Heart right ventricle (tissue), 16 donors: ENCODE results near the gene KRT77. TPM values are rescaled to one million over a fixed set of nuclear protein-coding genes. Genes with fewer than 3 reads are reported as not detected.
"Not testable (repeated sequence)": the region's sequence is repeated elsewhere in the genome, so short reads cannot be mapped to it uniquely, and the experiment has no call there.

ENCODE experiments used
- ATAC-seq, 8 donors: fragments of 200-7000 bp; cut with Tn5 transposase; one replicate each; pipeline ENCODE4 v1.9.1; 2020; ENCODE audit warnings: mild to moderate bottlenecking in 8 of 8, moderate library complexity in 8 of 8, moderate number of reproducible peaks in 1 of 8
- DNase-seq, 2 donors: peaks; one replicate each; pipeline ENCODE4 v3.0.0-alpha.2; 2020
- H3K27ac ChIP-seq, 10 donors: fragments of 200-600 bp; sonication (generic) in 2 of 10; one replicate each; pipeline versions ENCODE4 v1.5.0 to v1.8.0; 2020 to 2022; ENCODE audit warnings: mild to moderate bottlenecking in 3 of 10
- H3K27me3 ChIP-seq, 7 donors: fragments of 200-600 bp; one replicate each; pipeline ENCODE4 v1.8.0; 2021 to 2022; ENCODE audit warnings: mild to moderate bottlenecking in 2 of 7
- H3K36me3 ChIP-seq, 9 donors: fragments of 200-600 bp; sonication (generic) in 1 of 9; one replicate each; pipeline versions ENCODE4 v1.5.0 to v1.8.0; 2020 to 2022; ENCODE audit warnings: mild to moderate bottlenecking in 2 of 9
- H3K4me1 ChIP-seq, 9 donors: fragments of 200-600 bp; sonication (generic) in 1 of 9; one replicate each; pipeline versions ENCODE4 v1.5.0 to v1.8.0; 2020 to 2022; ENCODE audit warnings: mild to moderate bottlenecking in 4 of 9
- H3K4me3 ChIP-seq, 10 donors: fragments of 200-600 bp; sonication (generic) in 2 of 10; one replicate each; pipeline versions ENCODE4 v1.5.0 to v1.8.0; 2020 to 2022; ENCODE audit warnings: mild to moderate bottlenecking in 7 of 10, moderate library complexity in 2 of 10
- H3K9me3 ChIP-seq, 11 donors: fragments of 200-600 bp in 10 of 11; sonication (generic) in 2 of 11; one replicate each; pipeline versions ENCODE4 v1.5.0 to v1.8.0; 2013 to 2022; ENCODE audit warnings: mild to moderate bottlenecking in 2 of 11, control low read depth in 1 of 11, moderate library complexity in 1 of 11
- CTCF ChIP-seq, 9 donors: fragments of 200-600 bp; sonication (generic) in 2 of 9; IDR thresholded peaks; one replicate each; pipeline versions ENCODE4 v1.5.0 to v1.8.0; 2021 to 2022; ENCODE audit warnings: antibody characterized with exemption in 9 of 9, mild to moderate bottlenecking in 5 of 9, moderate library complexity in 1 of 9
- WGBS, 2 donors: extraction: QIAGEN DNeasy Blood & Tissue Kit; methylation state at CpG; one replicate each; pipeline ENCODE4 v1.1.7; 2013; ENCODE audit warnings: inconsistent platforms in 1 of 2; 5-methylcytosine and 5-hydroxymethylcytosine counted together
- intact Hi-C, 10 donors: fragments of 100-400 bp; cut with DNase I; formaldehyde crosslinking; loops; one replicate each; pipeline versions ENCODE4 v1.11.1 to v1.14.2; 2022
- long read RNA-seq, 3 donors: library from polyadenylated mRNA; unstranded; transcript quantifications; one replicate each; pipeline ENCODE4 v2.0.0, GENCODE V29; 2020 to 2021
- polyA plus RNA-seq, 2 donors: library from polyadenylated mRNA; stranded (reverse); fragments of 200-250 nt; gene quantifications; one replicate each; pipeline ENCODE4 v1.2.3, GENCODE V29; 2013
- total RNA-seq, 10 donors: library from RNA; stranded (reverse); fragmentation: NEBNext Ultra II Directional in 3 of 10; extraction: Animal tissue kit (Norgen Biotek cat#: 25700) in 3 of 10; gene quantifications; one replicate each; pipeline versions ENCODE4 v1.2.1 to v1.2.4, GENCODE V29; 2021 to 2023
- donor health status: Arrhythmogenic right ventricular cardiomyopathy.
- donor health status: ischemic (EF 13 %, LVEDD 7.1; RV severe dilation, severe dysfunction).
- donor health status: healthy with polysubstance abuse.
- donor health status: DM: no; HTN: yes; CAD: no.
- donor health status: DM: no; HTN: no; CAD: no.
- donor health status: ischemic (EF 25% LVEDD 6.9; RV normal size, moderate dysfunction).
- donor health status: ischemic (EF 25% LVEDD 5.7; RV mildly dilated, moderate dysfunction).
- donor health status: healthy.
- donor health status: DM: yes; HTN: yes; CAD: no.
- donor health status: Ischemic cardiomyopathy.
- donor health status: ischemic (EF 35%, LVEDD 5.7; RV mildly dilated, moderate dysfunction).
- donor health status: nonischemic (EF 11% LVEDD 7.7; RV severe dilation, severe dysfunction).
- donor health status: DM: yes; HTN: yes; CAD: no.
- donor health status: PGD.
- donor health status: ischemic (EF 29% LVEDD 5.4; RV normal size, mild dysfunction).
- donor health status: nonischemic (EF 23%, LVEDD 6.1; RV moderate dilation, normal function).

Gene KRT77
- total RNA-seq, result under 1 TPM in 1 of 10 donors, not detected in 9; 0.08 TPM
- not detected for polyA plus RNA-seq
- long read RNA-seq, donor 1, result 0 reads
- long read RNA-seq, donor 2, result 0 reads
- long read RNA-seq, donor 3, result 0 reads

GRCh38 chr12:52703424-52703823 lies at the start of gene KRT77:
KRT77 (minus strand) TSS chr12:52703524; CDS start chr12:52703434, 90 bp downstream.
- no peak for TF ChIP-seq CTCF (IDR thresholded peaks at IDR 0.05)
- intact Hi-C loops, result no loop called here
- peaks cover 0 to 26% (median 4%) of the 10 kb centered on the region in 7 donors for H3K27me3 ChIP-seq
- H3K27ac ChIP-seq, result no peak within 1 kb of the TSS
- ATAC-seq, result no peak
- 74 to 76% methylated on average over 2 of the region's 2 CpGs for WGBS, 2 donors
- peaks cover 0 to 23% (median 13%) of the 10 kb centered on the region in 9 donors for H3K4me1 ChIP-seq
- H3K9me3 ChIP-seq, result no peaks in the 10 kb centered on the region
- no peak within 1 kb of the TSS for H3K4me3 ChIP-seq
- no peak for DNase-seq
- H3K36me3 ChIP-seq, result no peaks in the 10 kb centered on the region

- intact Hi-C loops, result no loop called here
- DNase-seq (no peak), ATAC-seq (no peak)
- Histone ChIP-seq H3K27ac (no peak overlapping the region), H3K36me3 (no peaks in the 10 kb centered on the region), H3K27me3 (peaks cover 0 to 40% (median 19%) of the 10 kb centered on the region in 7 donors), H3K4me1 (no peaks in the 10 kb centered on the region), H3K9me3 (no peaks in the 10 kb centered on the region), H3K4me3 (no peak overlapping the region)
- TF ChIP-seq CTCF (IDR thresholded peaks at IDR 0.05), result no peak
- 80 to 82% methylated on average over 2 of the region's 2 CpGs for WGBS, 2 donors
These were observed 49.2 kb upstream of the KRT77 start for GRCh38 chr12:52752516-52752915.

- Histone ChIP-seq H3K4me1 (no peaks in the 10 kb centered on the region), H3K4me3 (no peak overlapping the region), H3K27me3 (peaks cover 0 to 37% (median 11%) of the 10 kb centered on the region in 7 donors), H3K27ac (no peak overlapping the region), H3K36me3 (no peaks in the 10 kb centered on the region), H3K9me3 (no peaks in the 10 kb centered on the region)
- DNase-seq, result no peak
- intact Hi-C loops, result no loop called here
- TF ChIP-seq CTCF (IDR thresholded peaks at IDR 0.05), result no peak
- no peak for ATAC-seq
These were observed 48.5 kb upstream of the KRT77 start for GRCh38 chr12:52751795-52752194.

GRCh38 chr12:52750532-52750931 lies 47.2 kb upstream of the KRT77 start:
- ATAC-seq, DNase-seq, intact Hi-C loops, H3K27ac ChIP-seq, H3K4me1 ChIP-seq, H3K36me3 ChIP-seq, H3K9me3 ChIP-seq, H3K4me3 ChIP-seq: not testable (repeated sequence)
- WGBS, 2 donors, result 53 to 58% methylated on average over 3 of the region's 3 CpGs
- H3K27me3 ChIP-seq, result peaks cover 0 to 40% (median 11%) of the 10 kb centered on the region in 7 donors

- no peaks in the 10 kb centered on the region for H3K9me3 ChIP-seq
- 77 to 81% methylated on average over 3 of the region's 3 CpGs for WGBS, 2 donors
- no peak for ATAC-seq
- no peak for DNase-seq
- intact Hi-C loops, result no loop called here
- peaks cover 0 to 40% (median 8%) of the 10 kb centered on the region in 7 donors for H3K27me3 ChIP-seq
- no peaks in the 10 kb centered on the region for H3K4me1 ChIP-seq
- no peak overlapping the region for H3K4me3 ChIP-seq
- H3K36me3 ChIP-seq, result no peaks in the 10 kb centered on the region
- no peak overlapping the region for H3K27ac ChIP-seq
- no peak for TF ChIP-seq CTCF (IDR thresholded peaks at IDR 0.05)
These were observed 46.5 kb upstream of the KRT77 start for GRCh38 chr12:52749827-52750226.
